Measurements from ENCODE around the gene DUSP12.

DNA sequence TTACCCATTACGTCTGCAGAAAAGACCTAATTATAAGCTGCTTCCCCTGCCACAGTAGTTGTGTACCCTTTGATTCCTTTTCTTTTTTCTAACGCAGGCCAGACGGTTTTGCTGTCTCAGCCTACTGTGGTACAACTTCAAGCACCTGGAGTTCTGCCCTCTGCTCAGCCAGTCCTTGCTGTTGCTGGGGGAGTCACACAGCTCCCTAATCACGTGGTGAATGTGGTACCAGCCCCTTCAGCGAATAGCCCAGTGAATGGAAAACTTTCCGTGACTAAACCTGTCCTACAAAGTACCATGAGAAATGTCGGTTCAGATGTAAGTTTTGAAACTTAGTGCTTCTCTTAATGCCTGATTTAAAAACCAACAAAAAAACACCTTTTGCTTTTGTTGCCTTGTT, 52.4 kb downstream of the DUSP12 start:
- TF ChIP-seq POLR2A (IDR thresholded peaks at IDR 0.05; ENCODE audit: low read length) (no peak), GATA1 (IDR thresholded peaks at IDR 0.05; ENCODE audit: low read depth, low read length) (no peak)
